ENCODE results near the gene VCL. TPM values are rescaled to one million over a fixed set of nuclear protein-coding genes. Genes with fewer than 3 reads are reported as not detected.

VCL gene
- total and polyA plus RNA-seq, 2 of the 8 experiments (the other 6 are each of a cell fraction or from before 2014, with no cell fraction given), result 119 to 377 TPM

GRCh38 chr10:73998929-73999691 lies 1.2 kb downstream of the VCL start (continued):
- TF ChIP-seq ATF2 (IDR thresholded peaks at IDR 0.05; ENCODE audit: low read length), result peak; percentile 42; the same call in 1 of the 2 replicates
- TF ChIP-seq USF2 (IDR thresholded peaks at IDR 0.05; ENCODE audit: low read length), result no peak; the same call in 1 of the 2 replicates
- TF ChIP-seq NRF1 (IDR thresholded peaks at IDR 0.05; ENCODE audit: low read depth, low read length), result no peak
- no peak for TF ChIP-seq POU5F1 (IDR thresholded peaks at IDR 0.05; ENCODE audit: low read depth, low read length)
- no peak for TF ChIP-seq KDM1A (IDR thresholded peaks at IDR 0.05; ENCODE audit: borderline replicate concordance, low read length)
- TF ChIP-seq E2F6 (IDR thresholded peaks at IDR 0.05), result no peak
- no peak for TF ChIP-seq BCL11A (IDR thresholded peaks at IDR 0.05; ENCODE audit: low read depth in 2 of 2, low read length in 2 of 2)
- TF ChIP-seq CBX8 (IDR thresholded peaks at IDR 0.05; ENCODE audit: borderline replicate concordance, low read depth, low read length), result no peak
- no peak for TF ChIP-seq EP300 (IDR thresholded peaks at IDR 0.05; ENCODE audit: borderline replicate concordance in 1 of 2, low read depth in 2 of 2, low read length in 2 of 2)
- TF ChIP-seq ATF3 (IDR thresholded peaks at IDR 0.05; ENCODE audit: insufficient read depth, low read depth, low read length), result no peak
- peak; percentile 58; the same call in 1 of the 2 replicates for TF ChIP-seq POLR2AphosphoS5 (IDR thresholded peaks at IDR 0.05; ENCODE audit: low read depth, low read length)
- TF ChIP-seq RFX5 (IDR thresholded peaks at IDR 0.05; ENCODE audit: borderline replicate concordance, low read depth, low read length), result no peak
- no peak; the same call in none of the 2 replicates for TF ChIP-seq TBP (IDR thresholded peaks at IDR 0.05; ENCODE audit: low read depth, low read length)
- peak; percentile 49 for TF ChIP-seq TAF1 (IDR thresholded peaks at IDR 0.05; ENCODE audit: low read depth, low read length)
- TF ChIP-seq TCF12 (IDR thresholded peaks at IDR 0.05; ENCODE audit: low read depth, low read length), result no peak
- no peak for TF ChIP-seq KDM5A (IDR thresholded peaks at IDR 0.05; ENCODE audit: low read length)
- TF ChIP-seq SP4 (IDR thresholded peaks at IDR 0.05; ENCODE audit: low read length), result peak; percentile 33; the same call in 1 of the 2 replicates
- TF ChIP-seq BRCA1 (IDR thresholded peaks at IDR 0.05; ENCODE audit: low read depth, low read length), result no peak
- TF ChIP-seq CTBP2 (IDR thresholded peaks at IDR 0.05; ENCODE audit: borderline replicate concordance, insufficient read depth, insufficient read length, low read length), result peak; percentile 51
- TF ChIP-seq SP1 (IDR thresholded peaks at IDR 0.05; ENCODE audit: low read depth, low read length), result no peak
- TF ChIP-seq POLR2A (IDR thresholded peaks at IDR 0.05; ENCODE audit: control extremely low read depth in 1 of 2, low read depth in 2 of 2, low read length in 2 of 2), result peak in 1 of 2 experiments; percentile 22; a peak in 2 of 3 replicates

All from H1 (cell line).